HUES64 (cell line): ENCODE data around the gene ZNF785.
"Not testable (repeated sequence)": the region's sequence is repeated elsewhere in the genome, so short reads cannot be mapped to it uniquely, and the experiment has no call there.

Source experiments
- H3K27ac ChIP-seq: 2 replicates; pipeline ENCODE4 v1.7.0; 2013; ENCODE audit warnings: low read depth, low read length, inconsistent platforms
- H3K27me3 ChIP-seq: 2 replicates; pipeline ENCODE4 v1.6.1; 2013; ENCODE audit warnings: mild to moderate bottlenecking, low read length; ENCODE audit not compliant: insufficient read depth
- H3K36me3 ChIP-seq: 2 replicates; pipeline ENCODE4 v1.6.1; 2013; ENCODE audit warnings: mild to moderate bottlenecking, low read length; ENCODE audit not compliant: insufficient read depth
- H3K4me1 ChIP-seq: 2 replicates; pipeline ENCODE4 v1.6.1; 2013; ENCODE audit warnings: mild to moderate bottlenecking, low read length, moderate library complexity; ENCODE audit not compliant: insufficient read depth
- H3K4me3 ChIP-seq: 2 replicates; pipeline ENCODE4 v1.5.1; 2013; ENCODE audit warnings: mild to moderate bottlenecking, low read length, moderate library complexity
- H3K9ac ChIP-seq: 2 replicates; pipeline ENCODE4 v1.6.1; 2013; ENCODE audit warnings: mild to moderate bottlenecking, low read depth, low read length
- H3K9me3 ChIP-seq: 2 replicates; pipeline ENCODE4 v1.6.1; 2013; ENCODE audit warnings: low read depth, low read length; ENCODE audit not compliant: insufficient read depth
- WGBS: fragments of 150-250, 120-280 bp; methylation state at CpG from one replicate; pipeline ENCODE4 v1.1.7; 2013; ENCODE audit warnings: missing lambda C conversion rate; 5-methylcytosine and 5-hydroxymethylcytosine counted together

ZNF785 gene

DNA sequence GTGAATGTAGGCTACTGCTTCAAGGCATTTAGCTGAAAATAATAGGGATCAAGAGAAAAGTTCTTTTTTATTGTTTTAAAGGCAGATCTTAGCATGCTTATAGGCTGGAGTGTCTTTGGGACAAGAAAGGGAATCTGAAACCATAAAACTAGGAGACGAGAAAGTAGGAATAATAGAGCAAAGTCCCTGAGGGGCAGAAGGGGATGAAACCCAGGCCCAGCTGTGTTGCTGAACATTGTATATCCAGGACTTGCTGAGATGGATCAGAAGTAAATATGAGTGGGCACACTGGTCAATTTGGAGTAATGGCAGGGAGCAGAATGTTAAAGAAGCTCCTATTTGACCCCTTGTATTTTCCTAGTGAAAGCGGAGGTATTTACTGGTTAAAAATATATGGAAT lies 15.4 kb upstream of the ZNF785 start:
- Histone ChIP-seq H3K4me1 (no peaks in the 10 kb centered on the region), H3K27me3 (no peaks in the 10 kb centered on the region), H3K36me3 (peaks cover 29% of the 10 kb centered on the region), H3K9ac (no peak overlapping the region), H3K4me3 (no peak overlapping the region), H3K9me3 (no peaks in the 10 kb centered on the region), H3K27ac (no peak overlapping the region)
- WGBS, result 96% methylated on average over 2 of the region's 2 CpGs

DNA sequence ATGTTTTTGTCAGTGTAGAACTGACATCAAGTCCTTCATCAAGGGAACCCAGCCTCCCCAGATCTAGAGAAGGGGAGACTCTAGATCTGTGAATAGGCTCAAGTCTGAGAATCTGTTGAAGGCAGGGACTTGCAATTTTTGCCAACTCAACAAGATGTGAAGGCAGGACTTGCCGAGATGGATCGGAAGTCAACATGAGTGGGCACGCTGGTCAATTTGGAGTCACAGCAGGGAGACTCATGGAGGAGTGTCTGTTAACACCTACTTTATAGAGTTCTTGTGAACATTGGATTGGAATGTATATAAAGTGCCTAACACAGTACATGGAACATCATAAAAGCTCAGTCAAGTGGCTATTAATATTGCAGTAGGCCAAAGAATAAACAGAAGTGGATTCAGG lies 14.7 kb upstream of the ZNF785 start:
- Histone ChIP-seq H3K27me3 (no peaks in the 10 kb centered on the region), H3K4me1 (no peaks in the 10 kb centered on the region), H3K36me3 (peaks cover 25% of the 10 kb centered on the region), H3K27ac (no peak overlapping the region), H3K4me3 (no peak overlapping the region), H3K9ac (no peak overlapping the region), H3K9me3 (no peaks in the 10 kb centered on the region)
- 90% methylated on average over 3 of the region's 3 CpGs for WGBS

DNA sequence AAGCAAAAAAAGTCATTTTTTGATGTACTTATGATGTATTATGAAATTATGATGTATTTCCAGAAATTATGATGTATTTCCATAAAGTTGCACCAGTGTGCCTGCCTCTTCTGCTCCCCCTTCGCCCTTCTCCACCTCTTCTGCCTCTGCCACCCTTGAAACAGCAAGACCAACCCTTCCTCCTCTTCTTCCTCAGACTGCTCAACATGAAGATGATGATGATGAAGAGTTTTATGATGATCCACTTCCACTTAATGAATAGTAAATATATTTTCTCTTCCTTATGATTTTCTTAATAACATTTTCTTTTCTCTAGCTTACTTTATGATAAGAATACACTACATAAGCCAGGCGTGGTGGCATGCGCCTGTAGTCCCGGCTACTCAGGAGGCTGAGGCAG lies 7.4 kb upstream of the ZNF785 start:
- WGBS, result 95% methylated on average over 3 of the region's 4 CpGs
- Histone ChIP-seq H3K27ac (no peak overlapping the region), H3K4me3 (no peak overlapping the region), H3K27me3 (no peaks in the 10 kb centered on the region), H3K9ac (no peak overlapping the region), H3K4me1 (no peaks in the 10 kb centered on the region), H3K36me3 (peaks cover 8% of the 10 kb centered on the region), H3K9me3 (no peaks in the 10 kb centered on the region)

DNA sequence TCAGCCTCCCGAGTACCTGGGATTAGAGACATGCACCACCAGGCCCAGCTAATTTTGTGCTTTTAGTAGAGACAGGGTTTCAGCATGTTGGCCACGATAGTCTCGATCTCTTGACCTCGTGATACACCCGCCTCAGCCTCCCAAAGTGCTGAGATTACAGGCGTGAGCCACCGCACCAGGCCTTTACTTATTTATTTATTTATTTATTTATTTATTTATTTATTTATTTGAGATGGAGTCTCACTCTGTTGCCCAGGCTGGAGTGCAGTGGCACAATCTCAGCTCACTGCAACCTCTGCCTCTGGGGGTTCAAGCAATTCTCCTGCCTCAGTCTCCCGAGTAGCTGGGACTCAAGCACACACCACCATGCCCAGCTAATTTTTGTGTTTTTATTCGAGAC lies 5.4 kb upstream of the ZNF785 start:
- not testable (repeated sequence) for H3K27me3 ChIP-seq, H3K4me1 ChIP-seq, H3K4me3 ChIP-seq, H3K27ac ChIP-seq, H3K9me3 ChIP-seq, H3K9ac ChIP-seq
- 97% methylated on average over 8 of the region's 9 CpGs for WGBS
- H3K36me3 ChIP-seq, result peaks cover 16% of the 10 kb centered on the region

DNA sequence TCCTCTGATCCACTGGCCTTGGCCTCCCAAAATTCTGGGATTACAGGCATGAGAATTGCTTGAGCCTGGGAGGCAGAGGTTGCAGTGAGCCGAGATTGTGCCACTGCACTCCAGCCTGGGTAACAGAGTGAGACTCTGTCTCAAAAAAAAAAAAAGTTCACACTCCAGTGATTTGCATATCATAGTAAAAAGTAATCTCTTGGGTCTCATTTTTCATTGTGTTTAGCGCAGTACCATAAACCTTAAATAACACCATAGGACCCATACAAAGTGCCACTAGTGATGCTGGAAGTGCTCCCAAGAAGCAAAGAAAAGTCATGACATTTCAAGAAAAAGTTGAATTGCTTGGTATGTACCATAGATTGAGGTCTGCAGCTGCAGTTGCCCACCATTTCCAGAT lies 4.1 kb upstream of the ZNF785 start:
- 90% methylated on average over 2 of the region's 2 CpGs for WGBS
- peaks cover 15% of the 10 kb centered on the region for H3K36me3 ChIP-seq
- H3K9ac ChIP-seq, H3K27ac ChIP-seq, H3K9me3 ChIP-seq, H3K27me3 ChIP-seq, H3K4me1 ChIP-seq, H3K4me3 ChIP-seq: not testable (repeated sequence)

DNA sequence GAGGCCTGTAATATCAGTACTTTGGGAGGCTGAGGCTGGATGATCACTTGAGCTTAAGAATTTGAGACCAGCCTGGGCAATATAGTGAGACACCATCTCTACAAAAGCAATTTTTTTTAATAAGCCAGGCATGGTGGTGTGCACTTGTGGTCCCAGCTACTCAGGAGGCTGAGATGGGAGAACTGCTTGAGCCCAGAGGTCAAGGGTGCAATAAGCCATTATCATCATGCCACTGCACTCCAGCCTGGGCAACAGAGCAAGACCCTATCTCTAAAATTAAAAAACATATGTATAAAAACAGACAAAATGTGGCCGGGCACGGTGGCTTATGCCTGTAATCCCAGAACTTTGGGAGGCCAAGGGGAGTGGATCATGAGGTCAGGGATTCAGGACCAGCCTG lies 3.2 kb upstream of the ZNF785 start:
- Histone ChIP-seq H3K36me3 (peaks cover 14% of the 10 kb centered on the region), H3K27ac (no peak overlapping the region), H3K9ac (no peak overlapping the region), H3K4me3 (no peak overlapping the region), H3K4me1 (peaks cover 4% of the 10 kb centered on the region; the same call in 1 of the 2 replicates), H3K27me3 (no peaks in the 10 kb centered on the region), H3K9me3 (no peaks in the 10 kb centered on the region)
- whole genome bisulfite sequencing, result 93% methylated on average over 2 of the region's 2 CpGs

DNA sequence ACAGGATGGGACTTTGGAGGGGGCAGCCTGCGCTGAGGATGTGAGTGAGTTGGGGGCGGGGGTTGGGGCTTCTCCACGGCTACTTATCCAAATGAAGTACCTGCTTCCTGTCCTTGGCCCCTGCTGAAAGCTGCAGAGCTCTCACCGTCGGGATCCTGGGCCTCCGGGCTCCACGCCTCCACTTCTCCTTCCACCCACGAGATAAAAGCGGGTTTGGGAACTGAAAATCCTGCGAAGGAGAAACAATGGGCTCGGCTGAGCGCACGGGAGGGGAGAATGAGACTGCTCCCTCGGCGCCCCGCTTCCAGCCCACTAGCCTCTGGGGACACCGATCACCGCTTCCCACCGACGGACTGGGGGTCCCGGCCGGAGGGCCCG lies 486 bp downstream of the ZNF785 start:
- Histone ChIP-seq H3K27me3 (no peaks in the 10 kb centered on the region), H3K4me1 (peaks cover 4% of the 10 kb centered on the region; the same call in 1 of the 2 replicates), H3K4me3 (peak overlapping the region; percentile 71), H3K9ac (peak overlapping the region; percentile 93), H3K9me3 (no peaks in the 10 kb centered on the region), H3K27ac (peak overlapping the region; percentile 82), H3K36me3 (peaks cover 41% of the 10 kb centered on the region)
- 1% methylated on average over 20 of the region's 23 CpGs for WGBS

DNA sequence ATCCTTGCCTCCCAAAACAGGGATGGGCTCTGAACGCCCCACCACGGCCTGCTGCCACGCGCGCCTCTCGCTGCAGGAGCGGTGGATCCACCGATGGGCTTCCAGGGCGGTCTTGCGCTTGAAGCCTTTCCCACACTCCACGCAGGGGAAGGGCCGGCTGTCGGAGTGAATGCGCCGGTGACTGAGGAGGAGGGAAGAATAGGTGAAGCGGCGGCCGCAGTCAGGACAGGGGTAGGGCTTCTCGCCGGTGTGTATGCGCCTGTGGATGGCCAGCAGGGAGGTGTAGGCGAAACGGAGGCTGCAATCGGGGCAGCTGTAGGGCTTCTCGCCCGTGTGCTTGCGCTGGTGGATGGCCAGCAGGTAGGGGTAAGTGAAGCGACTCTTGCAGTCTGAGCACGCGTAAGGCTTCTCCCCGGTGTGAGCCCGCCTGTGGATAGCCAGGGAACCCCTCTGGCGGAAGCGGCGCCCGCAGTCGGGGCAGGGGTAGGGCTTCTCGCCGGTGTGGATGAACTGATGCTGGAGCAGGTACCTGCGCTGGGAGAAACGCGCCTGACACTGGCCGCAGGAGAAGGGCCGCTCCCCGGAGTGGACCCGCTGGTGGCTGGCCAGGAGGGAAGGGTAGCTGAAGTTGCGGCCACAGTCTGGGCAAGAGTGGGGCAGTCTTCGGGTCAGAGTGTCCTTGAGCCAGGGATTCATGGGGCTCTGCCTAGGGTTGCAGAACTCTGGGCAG lies 2.7 kb downstream of the ZNF785 start:
- H3K4me3 ChIP-seq, result no peak overlapping the region
- 97% methylated on average over 48 of the region's 48 CpGs for WGBS
- peaks cover 51% of the 10 kb centered on the region for H3K36me3 ChIP-seq
- peaks cover 4% of the 10 kb centered on the region; the same call in 1 of the 2 replicates for H3K4me1 ChIP-seq
- H3K27ac ChIP-seq, result no peak overlapping the region
- no peaks in the 10 kb centered on the region for H3K9me3 ChIP-seq
- no peaks in the 10 kb centered on the region for H3K27me3 ChIP-seq
- no peak overlapping the region for H3K9ac ChIP-seq

DNA sequence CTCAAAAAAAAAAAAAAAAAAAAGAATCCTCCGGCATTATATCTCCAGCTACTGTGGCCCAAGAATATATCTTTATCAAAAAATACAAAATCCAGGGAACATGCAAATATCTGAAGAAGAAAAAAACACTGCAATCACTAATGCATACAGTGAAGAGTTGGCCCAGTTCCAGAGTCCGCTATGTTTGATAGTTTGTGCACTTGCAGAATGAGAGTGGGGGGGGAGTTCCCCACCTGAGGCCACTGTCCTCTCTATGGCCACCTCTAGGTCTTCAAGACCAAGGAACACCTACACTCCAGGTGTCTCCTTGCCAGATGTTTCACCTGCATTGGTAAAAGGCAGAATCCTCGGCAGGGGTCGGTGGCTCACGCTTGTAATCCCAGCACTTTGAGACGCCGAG lies 4.0 kb downstream of the ZNF785 start:
- WGBS, result 96% methylated on average over 6 of the region's 7 CpGs
- no peaks in the 10 kb centered on the region for H3K9me3 ChIP-seq
- no peaks in the 10 kb centered on the region for H3K27me3 ChIP-seq
- H3K4me3 ChIP-seq, result no peak overlapping the region
- no peak overlapping the region for H3K9ac ChIP-seq
- H3K36me3 ChIP-seq, result peaks cover 45% of the 10 kb centered on the region
- H3K27ac ChIP-seq, result no peak overlapping the region
- H3K4me1 ChIP-seq, result peaks cover 4% of the 10 kb centered on the region; the same call in 1 of the 2 replicates

DNA sequence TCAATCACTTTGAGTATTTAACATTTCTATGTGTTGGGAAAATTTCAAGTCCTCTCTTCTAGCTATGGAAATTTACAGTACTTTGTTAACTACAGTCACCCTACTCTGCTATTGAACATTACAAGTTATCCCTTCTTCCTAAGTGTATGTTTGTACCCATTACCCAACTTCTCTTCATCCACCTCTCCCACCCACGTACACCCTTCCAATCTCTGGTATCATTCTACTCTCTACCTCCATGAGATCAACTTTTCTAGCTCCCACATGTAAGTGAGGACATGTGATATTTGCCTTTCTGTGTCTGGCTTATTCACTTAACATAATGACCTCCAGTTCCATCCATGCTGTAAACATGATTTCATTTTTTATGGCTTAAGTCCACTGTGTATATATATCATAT lies 10.8 kb downstream of the ZNF785 start:
- Histone ChIP-seq H3K4me1 (peaks cover 3% of the 10 kb centered on the region), H3K9ac (no peak overlapping the region), H3K36me3 (peaks cover 14% of the 10 kb centered on the region), H3K9me3 (no peaks in the 10 kb centered on the region), H3K27me3 (no peaks in the 10 kb centered on the region), H3K4me3 (no peak overlapping the region), H3K27ac (no peak overlapping the region)
- 63% methylated on average over 1 of the region's 1 CpG for WGBS

DNA sequence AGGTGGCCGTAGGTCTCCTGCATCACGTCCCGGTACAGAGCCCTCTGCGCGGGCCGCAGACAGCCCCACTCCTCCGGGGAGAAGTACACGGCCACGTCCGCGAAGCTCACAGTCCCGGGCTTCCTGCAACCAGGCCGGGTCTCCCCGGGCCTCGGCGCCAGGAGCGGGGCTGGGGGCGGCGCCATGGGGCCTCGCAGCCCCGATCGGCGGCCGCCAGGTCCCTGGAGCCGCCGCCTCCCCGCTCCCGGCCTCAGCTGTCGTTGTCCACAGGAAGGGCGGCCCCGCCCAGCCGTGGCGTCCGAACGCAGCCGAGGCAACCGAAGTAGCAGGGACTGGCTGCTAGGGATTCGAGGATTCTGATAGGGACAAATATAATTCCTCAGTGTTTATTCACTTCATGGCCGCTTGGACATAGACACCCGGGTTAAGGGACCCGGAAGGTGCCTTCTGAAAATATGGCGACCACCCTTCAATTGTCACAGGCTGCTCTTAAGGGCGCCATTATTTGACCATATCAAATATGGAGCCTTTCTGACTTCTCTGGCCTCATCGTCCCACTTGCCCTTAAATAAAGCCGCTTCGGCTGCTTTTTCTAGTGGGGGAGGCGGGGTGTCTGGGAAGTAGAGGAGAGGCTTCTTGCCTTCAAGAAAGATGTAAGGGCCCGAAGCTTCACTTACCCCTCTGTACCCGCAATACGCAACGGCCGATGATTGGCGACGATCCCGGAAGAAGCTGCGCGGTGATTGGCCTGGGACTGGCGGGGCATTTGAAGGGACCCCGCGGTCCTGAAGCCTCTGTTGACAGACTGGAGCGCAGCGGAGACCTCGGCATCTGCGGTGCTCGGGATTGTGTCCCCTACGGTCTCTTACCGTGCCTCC lies 13.8 kb downstream of the ZNF785 start, which contains the start of gene ZNF688:
Gene ZNF688 (minus strand): TSS at position 270 of the 878 bp plus-strand sequence. CDS start 85 bp downstream, at position 185.
- under 1% methylated on average over 67 of the region's 67 CpGs for WGBS
- H3K9ac ChIP-seq, result peak within 1 kb of the TSS; percentile 86
- H3K4me3 ChIP-seq, result peak within 1 kb of the TSS; percentile 93
- H3K27me3 ChIP-seq, result no peaks in the 10 kb centered on the region
- H3K36me3 ChIP-seq, result no peaks in the 10 kb centered on the region
- peak within 1 kb of the TSS; percentile 91 for H3K27ac ChIP-seq
- peaks cover 3% of the 10 kb centered on the region for H3K4me1 ChIP-seq
- no peaks in the 10 kb centered on the region for H3K9me3 ChIP-seq
